Loucy (cell line): Measurements from ENCODE around the gene WDR45B.

ENCODE experiments used
- CTCF ChIP-seq: fragments of 200-600 bp; sonication (generic); conservative IDR thresholded peaks from 2 replicates; pipeline ENCODE4 v1.5.1; 2014; ENCODE audit warnings: mild to moderate bottlenecking, antibody characterized with exemption, low read length
- EZH2phosphoT487 ChIP-seq: fragments of 200-600 bp; IDR thresholded peaks from 2 replicates; pipeline ENCODE4 v1.6.1; 2018; ENCODE audit warnings: antibody characterized with exemption, mild to moderate bottlenecking, moderate library complexity, borderline replicate concordance

- TF ChIP-seq CTCF (no peak), EZH2phosphoT487 (no peak)
Measured at GRCh38 chr17:82664276-82664575, 16.0 kb upstream of the WDR45B start.
